AG04450 (cell line): ENCODE results near the gene PCP4. TPM values are rescaled to one million over a fixed set of nuclear protein-coding genes. Genes with fewer than 3 reads are reported as not detected.

Experiments used
- CTCF ChIA-PET: fragments of 300-600, 350-600 bp; formaldehyde crosslinking; extraction: SDS; loops from one replicate; lab custom pipeline; 2022; ENCODE audit warnings: antibody characterized with exemption, inconsistent platforms; lab: Charles Lee
- POLR2A ChIA-PET: fragments of 350-600 bp; formaldehyde crosslinking; extraction: SDS; loops from one replicate; lab custom pipeline; 2021; ENCODE audit warnings: antibody characterized with exemption, inconsistent platforms; lab: Yijun Ruan, JAX
- DNase-seq: peaks from one replicate; pipeline ENCODE4 v3.0.0-alpha.2; 2011; ENCODE audit warnings: low read depth, low spot score
- H3K27ac ChIP-seq: one replicate; pipeline ENCODE4 v1.5.1; 2012; ENCODE audit warnings: low read depth, low read length, control low read depth
- H3K27me3 ChIP-seq: one replicate; pipeline ENCODE4 v1.6.0; 2012; ENCODE audit warnings: low read length; ENCODE audit not compliant: control insufficient read depth, insufficient read depth
- H3K4me3 ChIP-seq: 2 replicates; pipeline ENCODE4 v1.5.1; 2011; ENCODE audit warnings: mild to moderate bottlenecking, low read depth, low read length, control low read depth
- H3K9me3 ChIP-seq: 2 replicates; pipeline ENCODE4 v1.5.1; 2012; ENCODE audit warnings: low read length; ENCODE audit not compliant: control insufficient read depth, insufficient read depth
- CTCF ChIP-seq: IDR thresholded peaks from 2 replicates; pipeline ENCODE4 v1.5.1; 2011; ENCODE audit warnings: low read depth, low read length, control low read depth, inconsistent platforms
- polyA plus RNA-seq: library from polyadenylated mRNA; depleted of rRNA; stranded (reverse); fragments of >200 nt; gene quantifications from 2 replicates; pipeline ENCODE4 v1.2.3, GENCODE V29; 2011

Gene PCP4
- polyA plus RNA-seq, 1 experiment = not detected

GRCh38 chr21:39845571-39846130 is 21.6 kb upstream of the PCP4 start:
- ChIA-PET CTCF (no interaction called here), POLR2A (no interaction called here)
- no peak for DNase-seq
- Histone ChIP-seq H3K27me3 (no peaks in the 10 kb centered on the region), H3K9me3 (peaks cover 44% of the 10 kb centered on the region), H3K27ac (no peak overlapping the region), H3K4me3 (no peak overlapping the region)
- TF ChIP-seq CTCF = no peak

DNA sequence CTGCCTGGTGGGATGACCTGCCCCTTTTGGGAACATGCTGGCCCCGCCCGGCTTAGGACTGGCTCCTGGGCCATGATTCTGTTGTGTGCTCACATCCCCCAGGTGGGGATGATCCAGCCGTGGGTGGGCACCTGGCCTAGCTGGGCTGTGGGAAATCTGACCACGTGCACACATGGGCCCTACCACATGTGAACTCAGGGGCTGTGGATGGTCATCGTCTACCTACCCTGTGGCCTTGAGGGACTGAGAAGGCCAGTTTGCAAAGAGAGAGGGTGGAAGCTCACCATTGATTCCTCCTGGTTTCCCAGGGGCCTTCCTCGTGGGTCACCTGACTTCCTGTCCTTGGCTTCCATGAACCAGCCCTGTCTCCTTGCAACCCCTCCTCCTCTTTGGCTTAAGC is 19.4 kb upstream of the PCP4 start:
- ChIA-PET CTCF (no interaction called here), POLR2A (no interaction called here)
- Histone ChIP-seq H3K27me3 (no peaks in the 10 kb centered on the region), H3K9me3 (peaks cover 41% of the 10 kb centered on the region), H3K27ac (no peak overlapping the region), H3K4me3 (no peak overlapping the region)
- DNase-seq = no peak
- no peak for TF ChIP-seq CTCF

DNA sequence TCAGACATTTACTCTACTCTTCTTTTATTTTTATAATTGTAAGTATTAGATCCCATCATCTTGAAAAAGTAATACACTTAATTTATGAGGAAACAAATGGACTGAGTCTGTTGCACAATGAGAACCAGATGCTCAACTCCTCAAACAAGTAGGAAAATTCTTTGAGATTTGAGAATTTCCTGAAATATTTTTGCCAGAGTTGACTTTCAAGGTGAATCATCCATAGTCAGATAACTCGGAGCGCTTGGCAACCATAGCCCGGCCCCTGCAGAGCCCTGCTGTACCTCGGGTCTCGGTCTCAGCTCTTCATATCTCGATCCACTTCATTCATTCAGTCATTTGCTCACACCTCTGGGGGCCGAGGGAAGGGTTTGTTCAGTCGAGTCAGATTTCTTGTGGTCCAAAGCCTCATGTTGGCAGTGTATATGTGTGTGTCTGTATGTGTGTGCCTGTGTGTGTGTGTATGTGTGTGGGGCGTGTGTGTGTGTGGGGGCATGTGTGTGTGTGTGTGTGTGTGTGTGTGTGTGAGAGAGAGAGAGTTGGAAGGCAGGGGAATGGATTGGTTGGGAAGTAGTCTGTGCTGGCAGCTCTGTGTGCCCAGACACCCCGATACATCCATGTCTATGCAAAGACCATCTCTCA is 18.1 kb upstream of the PCP4 start:
- Histone ChIP-seq H3K27ac (no peak overlapping the region), H3K4me3 (no peak overlapping the region), H3K9me3 (peaks cover 41% of the 10 kb centered on the region), H3K27me3 (no peaks in the 10 kb centered on the region)
- ChIA-PET CTCF (no interaction called here), POLR2A (no interaction called here)
- TF ChIP-seq CTCF = no peak
- DNase-seq = no peak

DNA sequence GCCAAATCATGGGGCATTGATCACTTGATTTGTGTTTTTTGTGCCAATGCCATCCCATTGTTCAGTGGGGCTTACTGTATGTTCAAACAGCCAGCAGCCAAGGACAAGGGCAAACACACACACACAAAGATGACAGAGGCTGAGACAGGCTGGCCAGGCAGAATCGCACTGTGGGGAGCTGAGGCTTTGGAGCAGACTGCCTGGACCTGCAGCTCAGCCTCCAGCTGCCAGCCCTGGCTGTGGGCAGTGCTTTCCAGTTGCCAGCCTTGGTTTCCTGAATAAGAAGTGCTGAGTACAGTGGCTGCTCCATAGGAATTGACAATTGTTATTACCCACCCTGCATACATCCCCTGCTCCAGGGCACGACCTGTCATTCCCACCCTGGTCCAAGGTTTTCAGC is 16.9 kb upstream of the PCP4 start:
- Histone ChIP-seq H3K27ac (no peak overlapping the region), H3K4me3 (no peak overlapping the region), H3K27me3 (no peaks in the 10 kb centered on the region), H3K9me3 (peaks cover 41% of the 10 kb centered on the region)
- ChIA-PET POLR2A (no interaction called here), CTCF (no interaction called here)
- DNase-seq = no peak
- no peak for TF ChIP-seq CTCF

- CTCF ChIA-PET = no interaction called here
- Histone ChIP-seq H3K4me3 (no peak overlapping the region), H3K9me3 (peaks cover 45% of the 10 kb centered on the region), H3K27me3 (no peaks in the 10 kb centered on the region), H3K27ac (no peak overlapping the region)
- POLR2A ChIA-PET = no interaction called here
- DNase-seq = no peak
- TF ChIP-seq CTCF = no peak
Observed at GRCh38 chr21:39851002-39851618, 16.1 kb upstream of the PCP4 start.
